Activated T-helper 1 cell treated with Interleukin-2 at 50 U/mL for 16 hours (primary cell): ENCODE data around the gene E4F1.
A peak's percentile ranks its signal among the peaks of the same experiment; 100 is the strongest.
"Not testable (repeated sequence)": the region's sequence is repeated elsewhere in the genome, so short reads cannot be mapped to it uniquely, and the experiment has no call there.

Experiments used
- DNase-seq: peaks from one replicate; pipeline ENCODE4 v3.0.0-alpha.2; 2020; ENCODE audit warnings: low read depth

E4F1 gene

DNA sequence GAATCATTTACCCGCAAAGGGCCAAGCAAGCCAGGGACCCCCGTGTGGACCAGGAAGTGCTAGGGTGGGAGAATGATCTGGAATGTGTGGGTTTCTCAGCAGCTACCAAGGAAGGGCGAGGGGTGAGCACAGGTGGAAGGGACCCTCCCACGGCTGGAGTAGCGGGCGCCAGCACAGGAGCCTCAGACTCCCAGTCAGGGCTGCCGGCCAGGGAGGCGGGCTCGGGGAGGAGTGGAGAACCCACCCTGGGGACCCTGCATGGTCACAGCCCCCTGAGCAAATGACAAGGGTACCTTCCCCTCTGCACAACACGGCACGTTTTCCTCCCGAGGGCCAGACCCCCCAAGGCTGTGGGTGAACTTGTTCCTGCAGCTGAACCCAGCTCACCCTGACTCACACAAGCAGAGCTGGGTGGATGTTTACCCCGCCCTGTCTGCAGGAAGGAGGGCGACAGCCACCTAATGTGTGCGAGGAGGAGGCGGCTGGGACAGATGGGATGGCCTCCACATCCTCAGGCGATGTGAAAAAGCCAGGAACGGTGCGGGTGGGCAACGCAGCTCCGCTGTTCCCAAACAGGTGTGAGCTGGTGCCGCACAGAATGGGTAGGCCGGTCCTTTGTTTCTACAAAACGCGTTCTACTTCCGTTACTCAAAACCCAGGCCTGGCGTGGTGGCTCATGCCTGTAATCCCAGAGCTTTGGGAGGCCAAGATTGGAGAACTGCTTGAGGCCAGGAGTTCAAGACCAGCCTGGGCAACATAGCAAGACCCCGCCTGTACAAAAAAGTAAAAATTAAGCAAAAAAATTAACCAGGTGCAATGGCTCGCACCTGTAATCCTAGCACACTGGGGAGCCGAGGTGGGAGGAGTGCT is 21.8 kb downstream of the E4F1 start:
- DNase-seq = no peak

DNA sequence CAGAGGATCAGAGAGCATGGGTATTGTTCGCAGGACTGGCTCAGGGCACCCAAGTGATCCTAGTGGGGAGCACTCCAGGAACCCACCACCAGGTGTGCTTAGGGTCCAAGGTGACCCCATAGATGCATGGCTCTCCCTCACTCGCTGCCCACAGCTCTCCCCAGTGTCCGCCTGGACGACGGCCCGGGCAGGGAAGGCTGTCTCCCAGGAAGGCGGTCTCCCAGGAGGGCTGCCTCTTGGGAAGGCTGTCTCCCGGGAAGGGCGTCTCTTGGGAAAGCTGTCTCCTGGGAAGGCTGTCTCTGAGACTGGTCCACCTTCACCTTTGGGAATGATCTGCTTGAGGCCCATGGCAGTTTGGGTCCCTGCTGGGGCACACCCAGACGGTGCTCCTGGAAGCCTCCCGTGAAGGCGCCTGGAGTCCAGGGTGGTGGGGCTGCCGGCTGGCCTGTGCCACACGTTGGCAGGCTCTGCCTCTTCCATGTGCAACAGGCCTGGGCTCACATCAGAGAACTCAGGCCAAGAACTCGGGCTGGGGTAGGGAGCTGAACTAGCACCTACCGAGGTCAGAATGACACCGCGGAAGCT is 23.0 kb downstream of the E4F1 start:
- DNase-seq = no peak

GRCh38 chr16:2250652-2251295 is 27.4 kb downstream of the E4F1 start:
- no peak for DNase-seq

DNA sequence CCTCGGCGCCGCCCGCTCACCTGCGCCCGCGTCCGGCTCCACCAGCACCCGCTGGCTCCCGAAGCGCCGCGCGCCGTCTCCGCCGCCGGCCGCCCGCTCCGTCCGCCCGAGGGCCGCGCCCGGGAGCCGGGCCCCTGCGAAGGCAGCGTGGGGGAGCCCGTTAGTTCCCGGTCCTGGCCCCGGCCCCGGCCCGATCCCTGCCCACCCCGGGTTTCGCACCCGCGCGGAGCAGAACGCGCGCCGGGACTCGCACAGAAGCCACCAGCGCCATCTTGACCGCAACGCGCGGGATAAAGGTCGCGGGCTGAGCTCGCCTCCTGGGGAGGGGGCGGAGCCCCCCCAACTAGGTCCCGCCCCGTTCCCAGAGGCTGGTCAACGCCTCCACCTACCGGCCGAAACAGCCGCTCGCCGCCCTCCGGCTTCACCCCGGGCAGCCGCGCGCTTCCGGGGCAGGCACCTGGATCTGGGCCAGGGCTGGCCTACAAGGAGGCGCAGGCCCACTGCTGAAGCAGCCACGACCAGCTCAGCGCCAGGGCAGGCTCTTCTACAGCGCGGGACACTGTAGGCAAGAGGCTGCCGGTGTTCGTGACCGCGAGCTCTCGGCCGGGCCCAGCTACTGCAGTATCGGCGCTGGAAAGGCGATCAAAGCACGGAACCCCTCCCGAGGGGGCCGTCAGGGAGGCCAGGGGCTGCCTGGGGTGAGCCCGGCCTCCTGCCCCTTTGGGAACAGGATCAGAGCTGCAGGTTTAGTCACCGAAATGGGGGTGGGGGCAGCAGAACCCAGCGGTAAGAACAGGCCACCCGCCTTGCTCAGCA is 28.1 kb downstream of the E4F1 start, which contains the start of gene ECI1:
ECI1 (minus strand) TSS at position 292 of the 816 bp plus-strand sequence; CDS start at position 271, 21 bp downstream.
- peak; percentile 72 for DNase-seq

GRCh38 chr16:2252806-2253148 is 29.4 kb downstream of the E4F1 start:
- no peak for DNase-seq

GRCh38 chr16:2253293-2253692 is 29.9 kb downstream of the E4F1 start:
- no peak for DNase-seq

- no peak for DNase-seq
These were observed 33.2 kb downstream of the E4F1 start for GRCh38 chr16:2256531-2257140.

DNA sequence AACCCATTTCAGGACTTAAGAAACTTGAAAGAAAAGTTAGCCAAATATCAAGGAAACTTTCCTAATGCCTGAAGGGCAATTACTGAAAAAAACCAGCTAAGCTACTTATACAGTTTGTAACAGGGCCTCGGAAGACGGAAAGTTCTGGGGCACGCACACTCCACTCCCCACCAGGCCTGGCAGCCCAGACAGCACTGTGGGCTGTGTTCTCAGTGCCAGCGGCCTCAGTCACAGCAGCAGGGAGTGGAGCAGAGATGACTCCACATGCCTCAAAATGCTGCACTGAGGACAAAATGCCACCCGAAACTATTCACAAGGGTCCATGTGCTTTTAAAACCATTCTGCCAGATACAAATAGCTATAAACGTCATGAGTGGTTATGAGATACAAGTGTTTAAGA is 34.3 kb downstream of the E4F1 start:
- no peak for DNase-seq

DNA sequence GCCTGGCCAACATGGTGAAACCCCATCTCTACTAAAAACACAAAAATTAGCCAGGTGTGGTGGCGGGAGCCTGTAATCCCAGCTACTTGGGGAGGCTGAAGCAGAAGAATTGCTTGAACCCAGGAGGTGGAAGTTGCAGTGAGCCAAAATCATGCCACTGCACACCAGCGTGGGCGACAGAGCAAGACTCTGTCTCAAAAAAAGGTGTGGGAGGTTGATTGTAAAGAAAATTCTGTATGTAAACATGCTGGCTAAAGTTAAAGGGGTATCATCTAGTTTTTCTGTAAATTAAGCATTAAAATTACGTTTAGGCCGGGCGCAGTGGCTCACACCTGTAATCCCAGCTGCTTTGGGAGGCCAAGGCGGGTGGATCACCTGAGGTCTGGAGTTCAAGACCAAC is 35.1 kb downstream of the E4F1 start:
- not testable (repeated sequence) for DNase-seq

- no peak for DNase-seq
These were observed 36.9 kb downstream of the E4F1 start for GRCh38 chr16:2260250-2260649.

GRCh38 chr16:2263026-2263425 is 39.6 kb downstream of the E4F1 start:
- DNase-seq = not testable (repeated sequence)

- not testable (repeated sequence) for DNase-seq
These were observed 43.5 kb downstream of the E4F1 start for GRCh38 chr16:2266887-2267286.

- DNase-seq = not testable (repeated sequence)
These were observed 44.1 kb downstream of the E4F1 start for GRCh38 chr16:2267505-2267912.

DNA sequence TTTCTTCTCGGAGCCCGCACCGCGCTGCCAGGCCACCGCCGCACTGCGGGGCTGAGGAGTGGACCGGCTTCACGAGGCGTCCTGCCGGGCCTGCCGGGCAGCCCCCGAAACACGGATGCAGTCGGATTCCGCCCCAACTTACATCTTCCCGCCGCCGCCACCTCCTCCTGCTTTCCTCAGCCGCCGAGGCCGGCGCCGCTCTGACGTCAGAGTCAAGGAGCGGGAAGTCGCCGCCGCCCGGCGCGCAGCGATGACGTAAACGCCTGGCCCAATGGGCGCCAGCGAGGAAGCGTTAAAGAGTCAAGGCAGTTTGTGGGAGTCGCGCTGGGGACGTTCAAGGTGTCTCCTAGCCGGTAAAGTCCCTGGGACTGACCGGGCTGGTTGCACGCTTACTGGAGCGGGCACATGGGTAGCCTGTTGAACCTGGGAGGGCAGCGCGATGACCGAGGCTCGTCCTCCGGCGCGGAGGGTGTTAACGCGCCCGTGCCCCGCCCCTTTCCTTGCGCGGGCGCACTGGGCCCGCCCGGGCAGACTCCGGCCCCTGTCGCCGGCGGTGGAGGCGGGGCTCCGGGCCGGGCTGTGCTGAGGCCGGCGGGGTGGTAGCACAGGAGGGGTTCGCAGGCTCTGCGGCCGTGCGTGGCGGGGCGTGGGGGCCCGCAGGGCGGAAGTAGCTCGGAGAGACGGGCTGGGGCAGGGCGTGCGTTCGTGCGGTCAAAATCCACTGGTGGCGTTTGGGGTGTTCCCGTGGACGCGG is 44.7 kb downstream of the E4F1 start, which contains the start of gene RNPS1:
RNPS1 (minus strand) TSS at position 214 of the 754 bp plus-strand sequence. CDS start 3,483 bp downstream, outside the sequence.
- DNase-seq = peak; percentile 94

DNA sequence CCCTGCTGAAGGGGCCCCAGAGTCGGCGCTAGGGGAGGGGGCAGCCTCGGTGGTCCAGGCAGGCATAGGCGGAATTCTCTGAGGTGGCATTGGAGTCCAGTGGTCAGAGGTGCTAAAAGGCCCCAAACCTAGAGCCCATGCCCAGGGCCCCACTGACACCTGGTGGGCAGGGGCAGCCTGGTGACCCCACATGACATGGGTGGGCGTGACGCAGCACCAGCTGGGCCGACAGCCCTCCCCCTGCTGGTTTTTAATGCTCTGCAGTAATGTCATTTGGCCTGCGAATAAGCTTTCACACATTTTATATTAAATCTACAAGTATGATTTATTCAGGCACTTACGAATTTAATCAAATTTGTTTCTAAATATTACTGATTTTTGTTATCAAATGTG is 46.7 kb downstream of the E4F1 start:
- no peak for DNase-seq

DNA sequence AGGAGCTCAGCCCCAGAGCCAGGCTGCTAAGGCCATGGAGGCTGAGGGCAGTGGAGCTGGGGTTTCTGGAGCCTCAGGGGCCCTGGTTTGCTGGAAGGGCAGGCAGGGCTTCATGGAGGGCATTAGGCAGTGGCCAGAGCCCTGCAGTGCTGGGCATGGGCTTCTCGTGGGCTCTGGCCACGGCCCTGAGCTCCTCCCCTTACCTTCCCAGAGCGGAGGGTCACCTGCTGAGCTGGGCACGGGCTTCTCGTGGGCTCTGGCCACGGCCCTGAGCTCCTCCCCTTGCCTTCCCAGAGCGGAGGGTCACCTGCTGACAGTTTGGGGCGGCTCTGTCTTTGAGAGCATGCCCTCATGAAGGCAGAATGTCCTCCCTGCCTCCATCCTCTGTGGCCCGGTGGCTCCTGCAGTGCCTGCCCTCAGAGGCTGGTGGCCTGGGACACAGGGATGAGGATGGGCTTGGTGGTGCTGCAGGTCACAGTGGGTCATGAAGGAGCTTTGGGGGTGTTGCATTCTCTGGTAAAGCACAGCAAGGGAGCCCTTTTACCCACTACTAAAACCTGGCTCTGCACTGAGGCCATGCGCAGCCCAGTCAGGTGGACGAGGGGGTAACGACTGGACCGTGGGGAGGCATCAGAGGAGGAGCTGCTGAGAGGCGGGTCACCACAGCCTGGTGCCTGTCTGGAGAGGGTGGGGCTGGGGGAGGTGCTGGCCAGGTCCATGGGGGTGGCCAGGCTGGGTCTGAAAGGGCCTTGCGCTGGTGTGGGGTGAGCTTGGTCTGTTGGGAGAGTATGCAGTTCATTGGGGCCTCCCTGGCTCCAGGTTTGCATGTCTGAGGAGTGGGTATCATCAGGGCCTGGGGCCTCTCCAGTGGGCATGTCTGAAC is 47.4 kb downstream of the E4F1 start:
- no peak for DNase-seq

- no peak for DNase-seq
These were observed 48.6 kb downstream of the E4F1 start for GRCh38 chr16:2271848-2272461.

- no peak for DNase-seq
These were observed 50.1 kb downstream of the E4F1 start for GRCh38 chr16:2273484-2273883.

DNA sequence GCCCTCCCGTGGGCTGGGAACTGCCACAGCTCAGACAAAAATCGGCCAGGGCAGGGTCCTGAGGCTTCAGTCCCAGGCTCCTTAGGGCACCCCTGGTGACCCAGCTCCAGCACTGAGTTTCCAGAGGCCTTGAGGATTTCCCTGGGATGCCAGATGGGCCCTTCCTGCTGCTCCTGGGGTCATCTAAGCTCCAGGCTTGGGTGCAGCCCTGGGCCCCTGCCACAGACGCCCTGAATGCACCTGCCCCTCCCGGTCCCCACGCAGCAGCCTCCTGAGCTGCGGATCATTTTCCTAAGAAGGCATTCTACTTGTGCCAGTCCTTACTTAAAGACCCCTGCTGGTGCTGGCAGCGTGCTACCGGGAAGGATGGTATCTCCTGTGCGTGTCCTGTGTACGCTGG is 50.5 kb downstream of the E4F1 start:
- DNase-seq = no peak
